ENCODE measurements around the gene GPRASP3.

The GPRASP3 gene

DNA sequence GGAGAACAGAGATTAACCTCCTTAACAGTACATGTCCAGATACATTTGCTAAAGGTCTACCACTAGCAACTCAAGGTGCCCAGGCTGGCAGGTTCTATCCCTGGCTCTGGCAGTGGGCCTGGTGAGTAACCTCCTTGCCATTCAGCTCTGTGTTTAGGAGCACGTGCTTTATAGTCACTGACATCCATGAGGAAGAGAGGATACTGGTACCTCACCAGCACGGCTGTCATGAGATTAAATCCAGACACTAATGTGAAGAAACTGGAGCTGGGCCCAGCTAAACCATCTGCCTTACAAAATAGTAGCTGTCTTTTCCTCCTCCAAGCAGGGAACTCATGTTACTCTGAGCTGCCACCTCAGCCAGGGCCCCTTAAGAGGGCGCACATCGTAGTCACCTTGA, 45.3 kb downstream of the GPRASP3 start:
- DNase-seq = no peak

GRCh38 chrX:102767287-102767686, 46.7 kb downstream of the GPRASP3 start:
- no peak for DNase-seq

- DNase-seq = peak; percentile 62
Measured at GRCh38 chrX:102768987-102769761, 48.6 kb downstream of the GPRASP3 start.

Data from NCI-H1694 treated with DMSO at 0.1 percent for 48 hours (cell line).